ENCODE results near the gene NTS.

Gene NTS

DNA sequence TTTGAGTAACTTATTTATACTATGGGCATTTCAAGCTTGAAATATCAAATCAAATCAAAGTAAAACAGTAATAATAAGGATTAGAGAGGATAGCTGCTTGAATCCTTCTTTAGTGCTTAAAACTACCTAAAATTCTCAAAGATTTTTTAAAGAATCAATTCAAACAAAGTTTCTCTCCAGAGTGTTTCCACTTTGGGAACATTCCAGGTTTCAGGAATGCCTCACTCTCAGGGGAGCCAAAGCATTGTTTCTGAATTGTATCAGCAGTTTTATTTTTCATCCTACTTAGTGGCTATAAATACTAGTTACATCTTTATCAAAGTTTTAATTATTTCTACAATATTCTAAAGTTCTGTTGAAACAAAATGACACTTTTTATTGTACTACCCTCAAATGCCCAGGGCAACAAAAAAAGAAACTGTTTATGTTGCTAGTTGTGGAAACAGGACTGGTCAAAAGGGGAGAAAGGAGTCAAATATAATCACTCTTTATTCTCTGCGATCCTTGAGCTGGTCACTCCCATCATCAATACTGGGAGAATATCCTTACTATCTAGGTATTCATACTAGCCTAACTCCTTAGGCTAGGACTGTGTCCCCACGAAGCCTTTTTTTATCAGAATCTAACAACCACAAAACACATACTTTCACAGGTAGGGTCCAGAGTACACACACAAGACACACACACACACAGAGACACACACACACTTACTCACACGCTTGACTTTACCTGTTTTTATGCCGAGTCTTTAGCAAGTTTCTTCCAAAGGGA lies 38.5 kb upstream of the NTS start:
- no peak overlapping the region for H3K4me3 ChIP-seq (ENCODE audit: low read depth, low read length)
- TF ChIP-seq CTCF (IDR thresholded peaks at IDR 0.05; ENCODE audit: low read depth, low read length, missing control alignments), result no peak
- no peak for DNase-seq (ENCODE audit: low read depth)

DNA sequence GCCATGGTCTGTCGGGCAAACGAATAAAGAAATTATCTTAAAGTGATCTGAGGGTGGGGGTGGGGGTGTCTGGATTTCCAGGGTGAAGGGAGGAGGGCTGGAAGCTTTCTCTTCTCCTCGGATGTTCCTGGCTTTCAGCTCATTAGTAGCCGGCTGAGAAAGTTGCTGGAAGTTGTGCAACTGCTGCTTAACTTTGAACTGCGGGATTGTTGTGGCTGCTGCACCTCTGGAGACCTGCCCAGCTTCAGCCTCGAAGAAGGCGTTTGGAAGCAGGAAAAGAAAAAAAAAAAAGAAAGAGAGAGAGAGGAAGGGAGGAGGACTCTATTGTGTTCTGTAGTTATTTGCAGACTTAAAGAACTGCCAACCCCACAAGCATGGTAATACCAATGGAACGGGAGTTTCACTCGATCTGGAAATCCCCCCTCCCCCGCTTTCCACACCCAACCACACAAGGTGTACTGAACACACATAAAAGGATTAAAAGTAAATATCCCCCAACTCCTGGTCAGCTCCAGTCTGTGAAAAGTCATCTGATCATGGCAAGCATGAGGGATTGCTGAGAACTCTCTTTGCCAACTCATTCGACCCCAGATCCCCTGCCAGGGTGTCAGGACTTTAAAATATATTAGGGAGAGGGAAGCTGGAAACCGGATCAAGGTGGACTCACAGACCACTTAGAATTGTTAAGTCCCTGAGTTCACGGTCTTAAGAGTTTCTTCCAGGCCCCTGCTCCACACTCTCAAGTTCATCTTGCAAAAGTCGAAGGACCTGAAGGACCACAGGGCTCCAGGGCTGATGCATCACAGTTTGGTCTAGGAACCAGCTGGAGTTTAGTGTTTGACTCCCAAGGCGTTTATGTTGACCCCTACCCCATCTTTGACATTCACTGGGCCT lies 37.7 kb upstream of the NTS start, which contains the start of gene RASSF9:
RASSF9 (minus strand) TSS at position 213 of the 894 bp plus-strand sequence; CDS start at position 5, 208 bp downstream.
- DNase-seq (ENCODE audit: low read depth), result no peak
- H3K4me3 ChIP-seq (ENCODE audit: low read depth, low read length), result no peak within 1 kb of the TSS

DNA sequence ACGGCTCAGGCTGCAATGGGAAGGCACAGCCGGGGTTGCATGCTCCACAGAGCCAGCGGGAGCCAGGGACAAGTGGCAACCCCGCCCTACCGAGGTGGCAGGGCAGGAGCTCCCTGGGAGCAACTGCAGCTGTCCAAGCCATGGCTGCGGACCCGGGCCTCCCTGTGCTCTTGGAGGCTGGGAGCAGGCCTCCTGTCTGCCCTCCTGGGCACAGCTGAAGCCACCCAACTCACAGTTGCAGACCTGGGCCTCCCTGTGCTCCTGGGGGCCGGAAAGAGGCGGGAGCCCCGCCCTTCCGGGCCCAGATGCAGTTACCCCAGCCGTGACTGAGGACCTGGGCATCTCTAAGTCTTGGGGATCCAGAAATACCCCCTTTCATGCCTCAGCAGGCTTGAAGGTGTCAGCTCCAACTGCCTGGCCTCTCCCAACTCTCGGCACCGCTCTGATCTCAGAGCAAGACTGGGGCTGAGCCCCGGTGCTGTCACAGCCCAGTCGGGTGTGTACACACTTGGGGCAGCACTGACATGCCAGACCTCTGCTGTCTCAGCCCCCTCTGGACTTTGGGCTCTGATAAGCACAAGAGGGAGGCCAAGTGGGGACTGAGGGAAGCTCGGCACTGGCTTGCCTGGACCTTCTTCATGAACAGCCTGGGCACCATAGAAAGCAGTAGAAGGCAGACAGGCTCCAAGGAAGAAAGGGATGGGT lies 30.3 kb upstream of the NTS start:
- no peak for DNase-seq (ENCODE audit: low read depth)
- no peak for TF ChIP-seq CTCF (IDR thresholded peaks at IDR 0.05; ENCODE audit: low read depth, low read length, missing control alignments)
- no peak overlapping the region for H3K4me3 ChIP-seq (ENCODE audit: low read depth, low read length)

More for the DNA sequence above, 37.7 kb upstream of the NTS start, which contains the start of gene RASSF9:
- TF ChIP-seq CTCF (IDR thresholded peaks at IDR 0.05; ENCODE audit: low read depth, low read length, missing control alignments), result no peak

DNA sequence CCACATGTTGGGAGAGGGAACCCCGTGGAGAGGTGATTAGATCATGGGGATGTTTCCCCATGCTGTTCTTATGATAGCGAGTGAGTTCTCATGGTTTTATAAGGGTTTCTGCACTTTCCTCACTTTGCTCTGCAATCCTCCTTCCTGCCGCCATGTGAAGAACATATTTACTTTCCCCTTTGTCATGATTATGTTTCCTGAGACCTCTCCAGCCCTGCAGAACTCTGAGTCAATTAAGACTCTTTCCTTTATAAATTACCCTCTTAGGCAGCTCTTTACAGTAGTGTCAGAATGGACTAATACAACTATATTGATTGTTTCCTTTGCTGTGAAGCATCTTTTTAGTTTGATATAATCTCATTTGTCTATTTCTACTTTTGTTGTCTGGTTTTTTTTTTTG lies 24.8 kb upstream of the NTS start:
- no peak for DNase-seq (ENCODE audit: low read depth)
- TF ChIP-seq CTCF (IDR thresholded peaks at IDR 0.05; ENCODE audit: low read depth, low read length, missing control alignments), result no peak
- no peak overlapping the region for H3K4me3 ChIP-seq (ENCODE audit: low read depth, low read length)

- no peak for TF ChIP-seq CTCF (IDR thresholded peaks at IDR 0.05; ENCODE audit: low read depth, low read length, missing control alignments)
- no peak for DNase-seq (ENCODE audit: low read depth)
- no peak overlapping the region for H3K4me3 ChIP-seq (ENCODE audit: low read depth, low read length)
Measured at GRCh38 chr12:85855305-85855704, 18.8 kb upstream of the NTS start.

DNA sequence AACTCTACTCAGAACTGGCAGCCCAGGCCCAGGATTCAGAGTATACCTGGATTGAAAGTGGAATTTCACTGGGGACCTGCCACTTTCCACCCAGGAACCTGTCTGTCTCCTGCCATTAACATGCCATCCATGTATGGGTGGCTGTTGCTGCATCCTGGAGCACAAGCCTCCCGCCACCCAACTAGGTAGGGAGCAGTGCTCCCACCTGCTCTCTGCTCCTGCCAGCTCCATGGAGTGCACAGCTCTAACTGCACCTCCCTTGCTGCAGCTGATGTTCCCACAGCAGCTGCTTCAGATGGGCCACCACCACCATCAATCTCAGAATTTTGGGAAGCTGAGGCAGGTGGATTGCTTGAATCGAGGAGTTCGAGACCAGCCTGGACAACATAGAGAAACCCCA lies 17.1 kb upstream of the NTS start:
- H3K4me3 ChIP-seq (ENCODE audit: low read depth, low read length), result no peak overlapping the region
- no peak for TF ChIP-seq CTCF (IDR thresholded peaks at IDR 0.05; ENCODE audit: low read depth, low read length, missing control alignments)
- DNase-seq (ENCODE audit: low read depth), result no peak

Data from GM12864 (cell line).